ENCODE data around the gene MORC4.

DNA sequence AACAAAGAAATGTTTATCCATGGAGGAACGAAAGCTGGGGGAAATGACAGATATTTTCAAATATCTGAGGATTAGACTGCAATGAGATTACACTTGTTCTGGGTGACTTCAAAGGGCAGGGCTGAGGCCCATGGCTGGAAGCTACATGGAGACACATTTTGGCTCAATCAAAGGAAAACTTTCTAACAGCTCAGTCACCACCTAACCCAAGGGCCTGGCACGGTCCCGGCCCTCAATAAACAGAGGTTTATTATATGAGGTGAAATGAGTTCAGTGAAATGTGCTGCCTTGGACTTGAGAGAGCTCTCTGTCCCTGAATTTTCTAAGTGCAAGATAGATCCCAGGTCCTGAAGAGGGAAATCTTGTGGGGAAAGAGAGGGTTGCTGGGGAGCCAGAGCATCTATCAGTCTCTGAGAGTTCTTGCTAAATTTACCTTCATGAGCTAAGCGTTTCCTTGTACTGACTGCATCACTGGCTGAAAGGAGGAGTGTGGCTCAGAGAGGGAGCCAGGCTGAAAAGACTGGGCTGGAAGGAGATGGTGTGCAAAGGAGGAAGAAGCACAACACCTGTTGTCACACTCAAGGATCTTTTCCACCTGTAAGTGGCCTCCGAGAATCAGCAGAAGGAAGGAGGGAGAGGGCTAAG, 94.8 kb downstream of the MORC4 start:
- TF ChIP-seq, protein P1, sequence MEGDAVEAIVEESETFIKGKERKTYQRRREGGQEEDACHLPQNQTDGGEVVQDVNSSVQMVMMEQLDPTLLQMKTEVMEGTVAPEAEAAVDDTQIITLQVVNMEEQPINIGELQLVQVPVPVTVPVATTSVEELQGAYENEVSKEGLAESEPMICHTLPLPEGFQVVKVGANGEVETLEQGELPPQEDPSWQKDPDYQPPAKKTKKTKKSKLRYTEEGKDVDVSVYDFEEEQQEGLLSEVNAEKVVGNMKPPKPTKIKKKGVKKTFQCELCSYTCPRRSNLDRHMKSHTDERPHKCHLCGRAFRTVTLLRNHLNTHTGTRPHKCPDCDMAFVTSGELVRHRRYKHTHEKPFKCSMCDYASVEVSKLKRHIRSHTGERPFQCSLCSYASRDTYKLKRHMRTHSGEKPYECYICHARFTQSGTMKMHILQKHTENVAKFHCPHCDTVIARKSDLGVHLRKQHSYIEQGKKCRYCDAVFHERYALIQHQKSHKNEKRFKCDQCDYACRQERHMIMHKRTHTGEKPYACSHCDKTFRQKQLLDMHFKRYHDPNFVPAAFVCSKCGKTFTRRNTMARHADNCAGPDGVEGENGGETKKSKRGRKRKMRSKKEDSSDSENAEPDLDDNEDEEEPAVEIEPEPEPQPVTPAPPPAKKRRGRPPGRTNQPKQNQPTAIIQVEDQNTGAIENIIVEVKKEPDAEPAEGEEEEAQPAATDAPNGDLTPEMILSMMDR (IDR thresholded peaks at IDR 0.05 in 4 of 5, conservative IDR thresholded peaks at IDR 0.05 in 1 of 5) = no peak
- TF ChIP-seq POLR2A (IDR thresholded peaks at IDR 0.05) = no peak
